Right ventricle myocardium superior (tissue), 1 donor: ENCODE measurements around the gene ADAMTS17. TPM values are rescaled to one million over a fixed set of nuclear protein-coding genes. Genes with fewer than 3 reads are reported as not detected.

Experiments
- ATAC-seq: fragments of 200-7000 bp; cut with Tn5 transposase; one replicate; pipeline ENCODE4 v1.9.1; 2020; ENCODE audit warnings: mild to moderate bottlenecking; ENCODE audit not compliant: poor library complexity
- DNase-seq: peaks from one replicate; pipeline ENCODE4 v3.0.0-alpha.2; 2020
- intact Hi-C: fragments of 100-400 bp; cut with DNase I; formaldehyde crosslinking; loops from one replicate; pipeline ENCODE4 v1.11.2; 2022
- total RNA-seq: library from RNA; stranded (reverse); fragmentation: NEBNext Ultra II Directional; extraction: Animal tissue kit (Norgen Biotek cat#: 25700); gene quantifications from one replicate; pipeline ENCODE4 v1.2.1, GENCODE V29; 2021
- donor health status: DM: no; HTN: yes; CAD: no; lungs with severe emphysema.

The ADAMTS17 gene
- total RNA-seq, 1 donor from 2014 or later: 1.7 TPM

- intact Hi-C loops: loop anchor here (5.0 to 10.0 kb wide), 2 partner anchors 215 to 393 kb away; no protein-coding TSS in a partner anchor
- DNase-seq: no peak
- no peak for ATAC-seq
These were observed 11.6 kb downstream of the ADAMTS17 start for GRCh38 chr15:100330221-100330620.

DNA sequence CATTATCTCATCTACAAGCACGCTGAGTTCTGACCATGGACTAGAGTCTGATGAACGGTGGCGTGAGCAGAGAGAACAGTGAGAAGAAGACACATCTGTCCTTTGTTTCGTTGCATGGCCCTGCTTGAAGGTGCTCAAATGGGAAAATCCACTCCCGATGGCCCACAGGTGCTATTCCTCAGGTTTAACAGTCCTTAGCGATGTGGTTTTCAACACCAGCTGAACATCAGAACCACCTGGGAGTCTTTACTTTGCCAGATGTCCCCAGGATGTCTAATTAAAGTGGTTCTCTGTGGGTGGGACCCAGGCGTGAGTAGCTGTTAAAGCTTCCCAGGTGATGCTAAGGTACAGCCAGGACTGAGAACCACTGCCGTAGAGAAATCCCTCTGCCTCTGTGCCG, 13.0 kb downstream of the ADAMTS17 start:
- intact Hi-C loops: no loop called here
- ATAC-seq (no peak), DNase-seq (no peak)

- DNase-seq (no peak), ATAC-seq (no peak)
- intact Hi-C loops: no loop called here
These were observed 22.9 kb downstream of the ADAMTS17 start for GRCh38 chr15:100318880-100319279.

GRCh38 chr15:100314809-100315400, 26.9 kb downstream of the ADAMTS17 start:
- intact Hi-C loops: no loop called here
- DNase-seq (no peak), ATAC-seq (no peak)

- intact Hi-C loops: no loop called here
- no peak for DNase-seq
- ATAC-seq: no peak
These were observed 29.8 kb downstream of the ADAMTS17 start for GRCh38 chr15:100311833-100312476.

GRCh38 chr15:100311154-100311625, 30.6 kb downstream of the ADAMTS17 start:
- intact Hi-C loops: no loop called here
- ATAC-seq (peak; percentile 70), DNase-seq (peak; percentile 56)

DNA sequence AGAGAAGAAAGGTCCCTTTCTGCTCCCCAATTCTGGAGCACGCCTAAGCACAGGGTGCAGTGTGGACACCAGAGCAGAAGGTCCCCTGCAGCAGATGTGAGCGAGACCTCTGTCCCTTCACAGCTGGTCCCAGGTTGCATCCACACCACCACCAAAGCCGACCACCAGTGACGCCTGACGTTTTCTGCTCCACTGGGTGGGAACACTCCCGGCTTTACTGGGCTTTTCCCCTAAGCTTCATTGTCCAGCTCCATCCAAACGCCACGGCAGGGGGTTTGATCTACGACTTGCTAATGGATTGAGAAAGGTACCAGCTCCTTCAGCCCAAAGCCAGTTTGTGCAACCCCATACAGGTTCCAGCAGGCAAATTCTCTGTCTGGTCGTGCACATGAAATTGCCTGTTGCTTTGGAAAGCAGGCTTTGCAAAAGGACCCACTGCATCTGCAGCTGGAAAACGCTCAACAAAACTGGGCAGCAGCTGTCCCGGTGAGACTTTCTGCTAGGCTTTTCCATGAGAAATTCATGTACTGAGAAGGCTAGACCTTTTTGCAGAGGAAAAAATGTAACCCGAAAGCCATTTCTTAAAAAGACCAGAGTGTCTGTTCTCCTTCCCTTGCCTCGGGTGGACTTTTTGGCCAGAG, 31.1 kb downstream of the ADAMTS17 start:
- no peak for DNase-seq
- ATAC-seq: no peak
- intact Hi-C loops: no loop called here

GRCh38 chr15:100310041-100310405, 31.8 kb downstream of the ADAMTS17 start:
- intact Hi-C loops: no loop called here
- ATAC-seq: no peak
- DNase-seq: no peak

- ATAC-seq (no peak), DNase-seq (no peak)
- intact Hi-C loops: no loop called here
These were observed 32.4 kb downstream of the ADAMTS17 start for GRCh38 chr15:100309109-100310040.

DNA sequence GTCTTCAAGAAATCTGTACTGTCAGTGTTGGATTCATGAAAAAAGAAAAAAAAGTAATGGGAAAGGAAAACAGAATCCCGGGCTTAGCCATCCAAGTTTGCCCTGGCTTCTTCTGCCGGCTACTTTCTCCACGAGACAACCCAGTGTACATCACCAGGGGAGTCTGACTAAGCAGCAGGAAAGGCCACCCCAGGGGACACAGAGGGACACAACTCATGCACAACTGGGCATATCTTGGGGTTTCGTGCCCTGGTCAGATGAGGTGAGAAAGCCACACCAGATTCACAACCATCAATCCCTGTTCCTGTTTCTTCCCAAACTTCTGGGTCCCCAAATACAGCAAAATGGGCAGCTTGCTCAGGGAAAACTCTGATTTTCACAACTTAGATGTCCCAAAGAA, 33.2 kb downstream of the ADAMTS17 start:
- no peak for DNase-seq
- intact Hi-C loops: no loop called here
- peak; percentile 36 for ATAC-seq

GRCh38 chr15:100308213-100308600, 33.6 kb downstream of the ADAMTS17 start:
- intact Hi-C loops: no loop called here
- ATAC-seq: peak; percentile 69
- no peak for DNase-seq

DNA sequence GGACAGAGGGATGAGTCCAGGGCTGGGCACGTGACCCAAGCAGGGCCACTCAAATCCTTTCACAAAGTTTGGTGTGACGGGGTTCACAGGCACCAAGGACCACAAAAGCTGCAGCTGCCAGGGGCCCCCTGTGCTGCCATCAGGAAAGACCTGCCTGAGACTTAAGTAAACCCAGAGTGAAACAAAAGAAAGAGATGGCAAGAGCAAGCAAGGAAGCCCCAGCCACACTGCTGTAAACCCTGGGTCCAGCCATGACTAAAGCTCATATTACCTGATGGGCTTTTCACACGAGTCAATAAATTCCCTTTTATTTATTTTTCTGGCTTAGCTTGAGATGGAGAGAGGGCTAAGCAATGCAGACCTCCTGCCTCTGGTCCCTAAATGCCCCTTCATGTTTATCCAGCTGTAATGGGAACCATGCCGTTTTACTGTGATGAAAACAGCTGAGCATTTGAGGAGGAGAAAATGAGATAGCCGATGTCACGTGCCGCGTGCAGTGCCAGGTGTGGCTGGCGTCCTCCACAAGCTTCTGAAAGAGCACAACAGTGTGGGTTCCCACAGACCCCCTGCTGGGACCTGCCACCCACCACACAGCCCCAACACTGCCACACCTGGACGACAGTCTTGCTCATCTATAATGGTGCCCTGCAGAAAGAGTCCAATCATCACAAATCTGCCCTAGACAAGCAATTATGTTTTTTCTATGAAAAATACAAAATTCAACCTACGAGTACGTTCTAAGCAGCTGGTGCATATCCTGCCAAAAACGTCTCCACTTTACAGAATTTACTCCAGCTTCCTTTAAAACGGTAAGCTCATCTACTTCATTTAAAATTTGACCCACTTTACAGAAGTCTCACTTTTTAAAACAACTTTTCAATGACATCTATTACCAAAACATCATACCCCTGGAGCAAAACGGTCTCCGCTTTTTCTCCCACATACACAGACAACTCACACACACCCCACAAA, 34.2 kb downstream of the ADAMTS17 start:
- ATAC-seq (no peak), DNase-seq (no peak)
- intact Hi-C loops: no loop called here

DNA sequence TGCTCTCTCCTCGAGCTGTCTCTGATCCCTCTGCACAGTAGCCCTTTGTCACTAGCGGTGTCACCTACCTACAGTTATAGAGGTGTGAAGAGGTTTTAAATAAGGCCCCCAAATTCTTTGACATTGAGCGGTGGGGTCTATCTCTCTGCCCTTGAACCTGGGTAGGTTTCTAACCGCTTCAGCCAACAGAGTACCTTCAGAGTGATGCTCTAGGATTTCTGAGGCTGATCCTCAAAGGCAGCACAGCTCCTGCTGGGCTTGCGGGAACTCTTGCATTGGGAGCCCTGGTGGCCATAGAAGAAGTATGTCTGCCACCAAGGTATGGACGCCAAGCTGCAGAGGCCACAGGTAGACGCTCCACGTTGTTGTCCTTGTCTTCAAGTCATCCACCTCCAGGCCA, 35.7 kb downstream of the ADAMTS17 start:
- DNase-seq (no peak), ATAC-seq (no peak)
- intact Hi-C loops: no loop called here

DNA sequence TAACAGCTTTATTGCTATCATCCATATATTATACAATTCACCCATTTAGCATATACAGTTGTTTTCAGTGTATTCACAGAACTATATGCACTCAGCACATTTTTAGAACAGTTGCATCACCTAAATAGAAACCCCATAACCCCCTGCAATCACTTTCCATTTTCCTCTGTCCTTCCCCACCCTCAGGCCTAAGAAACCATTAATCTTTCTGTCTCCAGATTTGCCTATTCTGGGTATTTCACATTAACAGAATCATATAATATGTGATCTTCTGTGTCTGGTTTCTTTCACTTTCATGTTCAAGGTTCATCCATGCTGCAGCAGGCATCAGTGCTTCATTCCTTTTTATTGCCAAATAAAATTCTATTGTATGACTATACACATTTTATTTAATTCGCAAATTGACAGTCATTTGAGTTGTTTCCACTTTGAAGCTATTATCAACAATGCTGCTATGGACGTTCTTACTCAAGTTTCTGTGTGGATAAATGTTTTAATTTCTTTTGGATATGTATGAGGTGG, 39.8 kb downstream of the ADAMTS17 start:
- DNase-seq (no peak), ATAC-seq (no peak)
- intact Hi-C loops: no loop called here

DNA sequence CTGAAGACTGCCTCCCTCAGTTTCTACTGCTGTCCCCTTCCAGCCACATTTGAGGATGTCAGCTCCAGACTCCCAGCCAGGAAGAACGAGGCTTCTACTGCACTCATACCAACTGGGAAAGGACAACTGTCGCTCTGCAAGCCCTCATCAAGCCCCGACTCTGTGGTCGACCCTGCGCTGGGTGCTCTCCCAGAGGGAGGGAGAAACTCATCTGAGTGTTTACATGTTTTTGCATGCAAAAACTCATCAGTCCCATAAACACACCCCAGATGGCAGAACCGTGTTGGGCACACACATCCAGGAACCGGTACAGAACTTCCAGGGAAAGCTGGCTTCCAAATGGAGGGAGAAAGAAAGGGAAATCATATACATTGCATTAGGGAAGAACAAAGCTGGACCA, 43.5 kb downstream of the ADAMTS17 start:
- intact Hi-C loops: no loop called here
- ATAC-seq: no peak
- DNase-seq: no peak

DNA sequence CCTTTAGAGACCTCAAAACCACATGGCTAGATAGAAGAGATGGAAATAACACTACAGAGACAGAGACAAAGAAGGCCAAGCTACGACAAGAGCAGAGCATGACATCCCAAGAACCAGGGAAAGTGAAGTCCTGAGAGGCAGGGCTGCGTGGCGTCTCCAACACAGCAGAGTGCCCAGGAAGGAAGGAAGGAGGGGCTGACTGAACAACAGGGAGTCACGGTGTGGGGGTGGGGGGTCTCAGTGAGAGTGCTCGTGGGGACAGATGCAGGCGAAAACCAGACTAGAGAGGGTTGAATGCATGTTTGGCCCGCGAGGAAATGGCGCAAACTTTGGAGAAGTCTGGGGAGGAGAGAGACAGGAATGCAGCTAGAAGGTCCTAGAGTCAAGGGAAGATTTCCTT, 44.0 kb downstream of the ADAMTS17 start:
- ATAC-seq (no peak), DNase-seq (no peak)
- intact Hi-C loops: no loop called here

DNA sequence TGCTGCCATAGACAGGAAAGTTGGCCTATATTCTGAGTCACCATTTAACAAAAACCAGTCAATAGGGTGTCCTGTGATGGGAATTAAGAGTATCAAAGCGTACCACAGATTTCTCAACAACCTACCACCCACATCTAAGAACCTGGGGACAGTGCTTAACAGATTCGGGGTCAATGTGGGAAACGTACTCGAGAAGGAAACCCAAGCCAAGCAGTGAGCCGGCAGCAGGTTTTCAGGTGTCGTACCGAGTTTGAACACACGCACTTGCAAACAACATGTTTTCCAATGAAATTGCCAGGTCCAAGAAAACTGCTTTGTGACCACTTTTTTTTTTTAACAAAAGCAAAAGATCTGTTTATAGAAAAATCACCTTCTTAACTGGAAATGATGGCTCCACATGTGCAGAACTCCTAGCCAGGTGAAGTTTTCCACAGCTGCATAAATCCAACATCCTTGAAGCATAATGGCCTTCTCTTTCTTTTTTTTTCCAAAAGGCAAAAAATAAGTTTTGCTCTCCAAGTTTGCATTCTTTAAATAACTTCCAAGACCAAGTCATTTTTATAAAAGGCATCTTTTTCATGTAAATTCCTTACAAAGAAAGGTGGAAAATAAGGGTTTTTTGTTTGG, 45.7 kb downstream of the ADAMTS17 start:
- DNase-seq (no peak), ATAC-seq (no peak)
- intact Hi-C loops: no loop called here
